Measurements from ENCODE around the gene B4GALNT1.
"Not testable (repeated sequence)": the region's sequence is repeated elsewhere in the genome, so short reads cannot be mapped to it uniquely, and the experiment has no call there.

B4GALNT1 gene

DNA sequence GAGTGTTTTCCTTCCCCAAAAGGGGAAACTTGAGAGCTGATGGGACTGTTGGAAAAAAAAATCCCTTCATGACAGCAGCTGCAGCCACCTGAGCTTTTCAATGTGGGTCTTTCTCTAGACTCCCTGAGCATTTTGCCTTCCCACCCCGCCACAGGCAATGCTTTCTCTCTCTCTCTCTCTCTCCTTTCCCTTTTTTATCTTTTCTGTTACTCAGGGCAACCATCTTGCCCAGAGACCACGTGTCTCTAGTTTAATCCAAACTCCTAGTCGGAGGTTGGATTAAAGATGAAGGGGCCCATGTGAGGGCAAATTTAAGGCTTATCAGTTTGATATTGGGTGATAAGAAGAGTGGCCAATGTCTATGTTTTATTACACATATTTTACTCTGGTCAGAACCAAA, 25.9 kb upstream of the B4GALNT1 start:
- TF ChIP-seq SNAI2 (CRISPR knock-in tag; IDR thresholded peaks at IDR 0.05) (no peak), BACH2 (CRISPR knock-in tag; IDR thresholded peaks at IDR 0.05; ENCODE audit: borderline replicate concordance) (no peak), ESRRG (CRISPR knock-in tag; IDR thresholded peaks at IDR 0.05) (no peak), CSDC2 (CRISPR knock-in tag; IDR thresholded peaks at IDR 0.05) (no peak), ZFP3 (CRISPR knock-in tag; IDR thresholded peaks at IDR 0.05) (no peak), PPARA (CRISPR knock-in tag; IDR thresholded peaks at IDR 0.05; ENCODE audit: borderline replicate concordance) (no peak), ZNF8 (CRISPR knock-in tag; IDR thresholded peaks at IDR 0.05) (no peak), ZNF565 (CRISPR knock-in tag; conservative IDR thresholded peaks at IDR 0.05; ENCODE audit: low read depth) (no peak), ARNTL (CRISPR knock-in tag; IDR thresholded peaks at IDR 0.05; ENCODE audit: borderline replicate concordance, low read depth) (no peak), RARB (CRISPR knock-in tag; IDR thresholded peaks at IDR 0.05) (no peak), ZC3H10 (CRISPR knock-in tag; IDR thresholded peaks at IDR 0.05) (no peak)
- TF ChIP-seq, protein P1, sequence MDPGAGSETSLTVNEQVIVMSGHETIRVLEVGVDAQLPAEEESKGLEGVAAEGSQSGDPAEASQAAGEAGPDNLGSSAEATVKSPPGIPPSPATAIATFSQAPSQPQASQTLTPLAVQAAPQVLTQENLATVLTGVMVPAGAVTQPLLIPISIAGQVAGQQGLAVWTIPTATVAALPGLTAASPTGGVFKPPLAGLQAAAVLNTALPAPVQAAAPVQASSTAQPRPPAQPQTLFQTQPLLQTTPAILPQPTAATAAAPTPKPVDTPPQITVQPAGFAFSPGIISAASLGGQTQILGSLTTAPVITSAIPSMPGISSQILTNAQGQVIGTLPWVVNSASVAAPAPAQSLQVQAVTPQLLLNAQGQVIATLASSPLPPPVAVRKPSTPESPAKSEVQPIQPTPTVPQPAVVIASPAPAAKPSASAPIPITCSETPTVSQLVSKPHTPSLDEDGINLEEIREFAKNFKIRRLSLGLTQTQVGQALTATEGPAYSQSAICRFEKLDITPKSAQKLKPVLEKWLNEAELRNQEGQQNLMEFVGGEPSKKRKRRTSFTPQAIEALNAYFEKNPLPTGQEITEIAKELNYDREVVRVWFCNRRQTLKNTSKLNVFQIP (CRISPR knock-in tag; IDR thresholded peaks at IDR 0.05; ENCODE audit: borderline replicate concordance, low read depth), result no peak
- TF ChIP-seq, protein P2, sequence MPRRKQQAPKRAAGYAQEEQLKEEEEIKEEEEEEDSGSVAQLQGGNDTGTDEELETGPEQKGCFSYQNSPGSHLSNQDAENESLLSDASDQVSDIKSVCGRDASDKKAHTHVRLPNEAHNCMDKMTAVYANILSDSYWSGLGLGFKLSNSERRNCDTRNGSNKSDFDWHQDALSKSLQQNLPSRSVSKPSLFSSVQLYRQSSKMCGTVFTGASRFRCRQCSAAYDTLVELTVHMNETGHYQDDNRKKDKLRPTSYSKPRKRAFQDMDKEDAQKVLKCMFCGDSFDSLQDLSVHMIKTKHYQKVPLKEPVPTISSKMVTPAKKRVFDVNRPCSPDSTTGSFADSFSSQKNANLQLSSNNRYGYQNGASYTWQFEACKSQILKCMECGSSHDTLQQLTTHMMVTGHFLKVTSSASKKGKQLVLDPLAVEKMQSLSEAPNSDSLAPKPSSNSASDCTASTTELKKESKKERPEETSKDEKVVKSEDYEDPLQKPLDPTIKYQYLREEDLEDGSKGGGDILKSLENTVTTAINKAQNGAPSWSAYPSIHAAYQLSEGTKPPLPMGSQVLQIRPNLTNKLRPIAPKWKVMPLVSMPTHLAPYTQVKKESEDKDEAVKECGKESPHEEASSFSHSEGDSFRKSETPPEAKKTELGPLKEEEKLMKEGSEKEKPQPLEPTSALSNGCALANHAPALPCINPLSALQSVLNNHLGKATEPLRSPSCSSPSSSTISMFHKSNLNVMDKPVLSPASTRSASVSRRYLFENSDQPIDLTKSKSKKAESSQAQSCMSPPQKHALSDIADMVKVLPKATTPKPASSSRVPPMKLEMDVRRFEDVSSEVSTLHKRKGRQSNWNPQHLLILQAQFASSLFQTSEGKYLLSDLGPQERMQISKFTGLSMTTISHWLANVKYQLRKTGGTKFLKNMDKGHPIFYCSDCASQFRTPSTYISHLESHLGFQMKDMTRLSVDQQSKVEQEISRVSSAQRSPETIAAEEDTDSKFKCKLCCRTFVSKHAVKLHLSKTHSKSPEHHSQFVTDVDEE (CRISPR knock-in tag; IDR thresholded peaks at IDR 0.05), result no peak

DNA sequence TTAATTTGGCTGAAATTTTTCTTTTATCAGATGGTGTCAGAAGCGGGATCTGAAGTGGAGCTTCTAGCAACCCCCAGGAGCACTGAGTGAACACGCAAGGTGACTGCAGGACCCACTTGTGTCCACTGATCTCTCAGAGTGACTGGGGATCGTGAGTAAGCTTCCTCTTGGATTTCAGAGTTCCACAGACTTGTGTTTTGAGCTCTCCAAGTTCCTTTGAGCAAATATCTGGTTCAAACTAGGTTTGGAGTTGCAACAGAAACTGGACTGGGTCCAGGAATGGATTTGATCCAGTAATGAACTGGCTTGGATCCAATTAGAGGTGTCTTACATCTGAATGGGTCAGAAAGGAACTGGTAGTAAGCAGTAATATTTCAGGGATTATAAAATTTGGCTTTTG, 24.7 kb upstream of the B4GALNT1 start:
- no peak for ATAC-seq
- TF ChIP-seq BACH2 (CRISPR knock-in tag; IDR thresholded peaks at IDR 0.05; ENCODE audit: borderline replicate concordance) (no peak), ARNTL (CRISPR knock-in tag; IDR thresholded peaks at IDR 0.05; ENCODE audit: borderline replicate concordance, low read depth) (no peak), CSDC2 (CRISPR knock-in tag; IDR thresholded peaks at IDR 0.05) (no peak), ZNF70 (CRISPR knock-in tag; IDR thresholded peaks at IDR 0.05) (no peak), SNAI2 (CRISPR knock-in tag; IDR thresholded peaks at IDR 0.05) (no peak), TOX (CRISPR knock-in tag; IDR thresholded peaks at IDR 0.05; ENCODE audit: borderline replicate concordance) (no peak), GLIS3 (CRISPR knock-in tag; IDR thresholded peaks at IDR 0.05) (no peak), OSR1 (CRISPR knock-in tag; IDR thresholded peaks at IDR 0.05) (no peak), ESRRG (CRISPR knock-in tag; IDR thresholded peaks at IDR 0.05) (no peak), ZC3H10 (CRISPR knock-in tag; IDR thresholded peaks at IDR 0.05) (no peak), ZNF8 (CRISPR knock-in tag; IDR thresholded peaks at IDR 0.05) (no peak), ISL1 (CRISPR knock-in tag; IDR thresholded peaks at IDR 0.05) (no peak), RARB (CRISPR knock-in tag; IDR thresholded peaks at IDR 0.05) (no peak)
- TF ChIP-seq, protein P2 (CRISPR knock-in tag; IDR thresholded peaks at IDR 0.05), result no peak
- TF ChIP-seq, protein P1 (CRISPR knock-in tag; IDR thresholded peaks at IDR 0.05; ENCODE audit: borderline replicate concordance, low read depth), result no peak
- TF ChIP-seq, protein P3, sequence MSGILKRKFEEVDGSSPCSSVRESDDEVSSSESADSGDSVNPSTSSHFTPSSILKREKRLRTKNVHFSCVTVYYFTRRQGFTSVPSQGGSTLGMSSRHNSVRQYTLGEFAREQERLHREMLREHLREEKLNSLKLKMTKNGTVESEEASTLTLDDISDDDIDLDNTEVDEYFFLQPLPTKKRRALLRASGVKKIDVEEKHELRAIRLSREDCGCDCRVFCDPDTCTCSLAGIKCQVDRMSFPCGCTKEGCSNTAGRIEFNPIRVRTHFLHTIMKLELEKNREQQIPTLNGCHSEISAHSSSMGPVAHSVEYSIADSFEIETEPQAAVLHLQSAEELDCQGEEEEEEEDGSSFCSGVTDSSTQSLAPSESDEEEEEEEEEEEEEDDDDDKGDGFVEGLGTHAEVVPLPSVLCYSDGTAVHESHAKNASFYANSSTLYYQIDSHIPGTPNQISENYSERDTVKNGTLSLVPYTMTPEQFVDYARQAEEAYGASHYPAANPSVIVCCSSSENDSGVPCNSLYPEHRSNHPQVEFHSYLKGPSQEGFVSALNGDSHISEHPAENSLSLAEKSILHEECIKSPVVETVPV (CRISPR knock-in tag; IDR thresholded peaks at IDR 0.05), result no peak
- TF ChIP-seq, protein P4, sequence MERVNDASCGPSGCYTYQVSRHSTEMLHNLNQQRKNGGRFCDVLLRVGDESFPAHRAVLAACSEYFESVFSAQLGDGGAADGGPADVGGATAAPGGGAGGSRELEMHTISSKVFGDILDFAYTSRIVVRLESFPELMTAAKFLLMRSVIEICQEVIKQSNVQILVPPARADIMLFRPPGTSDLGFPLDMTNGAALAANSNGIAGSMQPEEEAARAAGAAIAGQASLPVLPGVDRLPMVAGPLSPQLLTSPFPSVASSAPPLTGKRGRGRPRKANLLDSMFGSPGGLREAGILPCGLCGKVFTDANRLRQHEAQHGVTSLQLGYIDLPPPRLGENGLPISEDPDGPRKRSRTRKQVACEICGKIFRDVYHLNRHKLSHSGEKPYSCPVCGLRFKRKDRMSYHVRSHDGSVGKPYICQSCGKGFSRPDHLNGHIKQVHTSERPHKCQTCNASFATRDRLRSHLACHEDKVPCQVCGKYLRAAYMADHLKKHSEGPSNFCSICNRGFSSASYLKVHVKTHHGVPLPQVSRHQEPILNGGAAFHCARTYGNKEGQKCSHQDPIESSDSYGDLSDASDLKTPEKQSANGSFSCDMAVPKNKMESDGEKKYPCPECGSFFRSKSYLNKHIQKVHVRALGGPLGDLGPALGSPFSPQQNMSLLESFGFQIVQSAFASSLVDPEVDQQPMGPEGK (CRISPR knock-in tag; IDR thresholded peaks at IDR 0.05; ENCODE audit: borderline replicate concordance), result no peak

More for the DNA sequence above, 25.9 kb upstream of the B4GALNT1 start:
- ATAC-seq, result no peak

DNA sequence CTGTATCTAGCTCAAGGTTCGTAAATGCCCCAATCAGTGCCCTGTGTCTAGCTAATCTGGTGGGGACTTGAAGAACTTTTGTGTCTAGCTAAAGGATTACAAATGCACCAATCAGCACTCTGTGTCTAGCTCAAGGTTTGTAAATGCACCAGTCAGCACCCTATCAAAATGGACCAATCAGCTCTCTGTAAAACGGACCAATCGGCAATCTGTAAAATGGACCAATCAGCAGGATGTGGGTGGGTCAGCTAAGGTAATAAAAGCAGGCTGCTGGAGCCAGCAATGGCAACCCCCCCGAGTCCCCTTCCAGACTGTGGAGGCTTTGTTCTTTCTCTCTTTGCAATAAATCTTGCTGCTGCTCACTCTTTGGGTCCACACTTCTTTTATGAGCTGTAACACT, 23.4 kb upstream of the B4GALNT1 start:
- ATAC-seq, result not testable (repeated sequence)
